Activated T-helper 1 cell treated with anti-CD3 and anti-CD28 coated beads, Interleukin-12 subunit alpha, Interleukin-12 subunit beta, Interleukin-2, Interleukin-4 antibody, amounts not matched to agents 30 ng/mL and 10 ng/mL and 1 ng/mL, durations not matched to agents 14 hours and 24 hours and 36 hours (primary cell): ENCODE data around the gene DDI2. TPM values are rescaled to one million over a fixed set of nuclear protein-coding genes. Genes with fewer than 3 reads are reported as not detected.
"Not testable (repeated sequence)": the region's sequence is repeated elsewhere in the genome, so short reads cannot be mapped to it uniquely, and the experiment has no call there.

ENCODE experiments used
- DNase-seq: peaks from one replicate; pipeline ENCODE4 v3.0.0; 2021; ENCODE audit warnings: low spot score
- H3K27ac Mint-ChIP-seq: one replicate; pipeline ENCODE4 v1.8.0; 2021; ENCODE audit warnings: mild to moderate bottlenecking, mixed read lengths
- H3K27me3 Mint-ChIP-seq: one replicate; pipeline ENCODE4 v1.8.0; 2022; ENCODE audit warnings: mild to moderate bottlenecking, moderate library complexity, mixed read lengths; ENCODE audit not compliant: insufficient read depth
- H3K36me3 Mint-ChIP-seq: one replicate; pipeline ENCODE4 v1.8.0; 2021; ENCODE audit warnings: low read depth, mixed read lengths
- H3K4me1 Mint-ChIP-seq: one replicate; pipeline ENCODE4 v1.8.0; 2021; ENCODE audit warnings: low read depth, mixed read lengths
- H3K4me3 Mint-ChIP-seq: one replicate; pipeline ENCODE4 v1.8.0; 2021; ENCODE audit warnings: mild to moderate bottlenecking, moderate library complexity, mixed read lengths
- H3K9me3 Mint-ChIP-seq: one replicate; pipeline ENCODE4 v1.8.0; 2021; ENCODE audit warnings: mixed read lengths
- intact Hi-C: fragments of 100-400 bp; cut with micrococcal nuclease; formaldehyde crosslinking; loops from one replicate; pipeline ENCODE4 v1.15.1; 2024
- total RNA-seq: library from RNA; stranded (reverse); gene quantifications from 2 replicates; pipeline ENCODE4 v1.2.3, GENCODE V29; 2022

Gene DDI2
- total RNA-seq, 1 donor from 2014 or later, result 49.9 TPM

DNA sequence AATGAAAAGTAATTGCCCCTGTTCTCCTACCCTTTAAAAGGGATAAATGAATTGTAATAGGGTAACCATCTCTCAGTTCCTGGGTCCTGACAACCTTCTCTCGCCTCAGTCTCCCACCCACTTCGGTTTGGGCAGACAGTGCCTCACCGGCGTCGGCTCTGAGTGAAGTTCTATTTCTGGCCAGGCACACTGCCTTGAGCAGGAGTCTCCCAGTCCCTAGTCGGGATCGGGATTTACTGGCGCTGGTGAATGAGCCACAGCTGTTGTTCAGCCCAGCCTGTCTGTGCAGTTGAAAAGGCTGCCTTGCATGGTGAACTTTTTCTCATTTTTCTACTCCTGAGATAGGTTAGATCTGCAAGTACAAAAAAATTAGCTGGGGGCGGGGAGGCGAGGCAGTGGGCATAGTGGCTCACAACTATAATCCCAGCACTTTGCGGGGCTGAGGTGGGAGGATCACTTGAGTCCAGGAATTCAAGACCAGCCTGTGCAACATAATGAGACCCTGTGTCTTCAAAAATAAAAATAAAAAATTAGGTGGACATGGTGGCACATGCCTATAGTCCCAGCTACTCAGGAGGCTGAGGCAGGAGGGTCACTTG, 74.3 kb downstream of the DDI2 start:
- Mint-ChIP-seq H3K27ac (peak overlapping the region; percentile 18), H3K9me3 (no peaks in the 10 kb centered on the region), H3K4me3 (no peak overlapping the region), H3K4me1 (peaks cover 24% of the 10 kb centered on the region), H3K27me3 (no peaks in the 10 kb centered on the region), H3K36me3 (peaks cover 14% of the 10 kb centered on the region)
- intact Hi-C loops, result no loop called here
- no peak for DNase-seq

DNA sequence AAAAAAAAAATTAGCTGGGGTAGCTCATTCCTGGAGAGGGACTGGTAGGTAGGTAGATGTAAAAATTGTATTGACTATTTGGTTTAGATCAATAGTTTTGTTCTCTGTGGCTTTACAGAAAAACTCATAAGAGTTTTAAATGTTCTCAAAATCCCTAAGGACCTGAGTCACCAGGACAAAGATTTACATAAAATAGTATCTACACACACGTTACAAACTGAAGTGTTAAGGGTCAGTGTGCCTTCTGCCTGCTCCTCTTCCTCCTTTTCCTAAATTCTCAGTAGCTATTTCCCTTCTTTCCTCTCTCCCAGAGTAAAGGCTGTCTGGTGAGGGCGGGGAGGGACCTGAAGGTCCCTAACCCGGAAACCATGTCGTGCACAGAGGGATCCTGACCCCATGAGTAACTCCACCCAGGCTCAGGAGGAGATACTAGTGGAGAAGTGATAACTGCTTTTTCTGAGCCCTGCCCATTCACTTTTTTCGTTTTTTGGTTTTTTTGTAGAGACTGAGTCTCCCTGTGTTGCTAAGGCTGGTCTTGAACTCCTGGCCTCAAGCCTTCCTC, 74.9 kb downstream of the DDI2 start:
- H3K27ac Mint-ChIP-seq, result peak overlapping the region; percentile 75
- H3K4me3 Mint-ChIP-seq, result no peak overlapping the region
- H3K9me3 Mint-ChIP-seq, result no peaks in the 10 kb centered on the region
- H3K4me1 Mint-ChIP-seq, result peaks cover 30% of the 10 kb centered on the region
- intact Hi-C loops, result no loop called here
- DNase-seq, result no peak
- H3K36me3 Mint-ChIP-seq, result peaks cover 15% of the 10 kb centered on the region
- no peaks in the 10 kb centered on the region for H3K27me3 Mint-ChIP-seq

GRCh38 chr1:15693371-15693770, 76.1 kb downstream of the DDI2 start:
- H3K9me3 Mint-ChIP-seq, result no peaks in the 10 kb centered on the region
- no peak overlapping the region for H3K27ac Mint-ChIP-seq
- peaks cover 10% of the 10 kb centered on the region for H3K36me3 Mint-ChIP-seq
- DNase-seq, result no peak
- no peaks in the 10 kb centered on the region for H3K27me3 Mint-ChIP-seq
- intact Hi-C loops, result no loop called here
- no peak overlapping the region for H3K4me3 Mint-ChIP-seq
- peaks cover 28% of the 10 kb centered on the region for H3K4me1 Mint-ChIP-seq

- H3K4me3 Mint-ChIP-seq, result peak overlapping the region; percentile 86
- H3K27ac Mint-ChIP-seq, result peak overlapping the region; percentile 95
Observed at GRCh38 chr1:15696956-15697521, 79.8 kb downstream of the DDI2 start.

DNA sequence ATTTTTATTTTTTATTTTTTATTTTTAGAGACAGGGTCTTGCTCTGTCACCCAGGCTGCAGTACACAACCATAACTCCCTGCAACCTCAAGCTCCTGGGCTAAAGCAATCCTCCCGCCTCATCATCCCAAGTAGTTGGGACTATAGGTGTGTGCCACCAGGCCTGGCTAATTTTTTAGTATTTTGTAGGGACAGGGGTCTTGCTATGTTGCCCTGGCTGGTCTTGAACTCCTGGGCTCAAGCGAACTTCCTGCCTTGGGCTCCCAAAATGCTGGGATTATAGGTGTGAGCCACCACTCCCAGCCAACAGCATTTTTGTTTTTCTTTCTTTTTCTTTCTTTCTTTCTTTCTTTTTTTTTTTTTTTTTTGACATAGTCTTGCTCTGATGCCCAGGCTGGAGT, 80.9 kb downstream of the DDI2 start:
- H3K4me3 Mint-ChIP-seq, result peak overlapping the region; percentile 51
- H3K36me3 Mint-ChIP-seq, result peaks cover 12% of the 10 kb centered on the region
- peak overlapping the region; percentile 65 for H3K27ac Mint-ChIP-seq
- no peaks in the 10 kb centered on the region for H3K9me3 Mint-ChIP-seq
- H3K4me1 Mint-ChIP-seq, result peaks cover 32% of the 10 kb centered on the region
- H3K27me3 Mint-ChIP-seq, result no peaks in the 10 kb centered on the region
- intact Hi-C loops, result no loop called here
- no peak for DNase-seq

More at GRCh38 chr1:15696956-15697521, 79.8 kb downstream of the DDI2 start:
- Mint-ChIP-seq H3K4me1 (peaks cover 32% of the 10 kb centered on the region), H3K9me3 (no peaks in the 10 kb centered on the region), H3K36me3 (peaks cover 12% of the 10 kb centered on the region), H3K27me3 (no peaks in the 10 kb centered on the region)
- DNase-seq, result peak; percentile 47
- intact Hi-C loops, result loop anchor here (1.0 kb wide), 1 partner anchor 44 kb away; no protein-coding TSS in a partner anchor

DNA sequence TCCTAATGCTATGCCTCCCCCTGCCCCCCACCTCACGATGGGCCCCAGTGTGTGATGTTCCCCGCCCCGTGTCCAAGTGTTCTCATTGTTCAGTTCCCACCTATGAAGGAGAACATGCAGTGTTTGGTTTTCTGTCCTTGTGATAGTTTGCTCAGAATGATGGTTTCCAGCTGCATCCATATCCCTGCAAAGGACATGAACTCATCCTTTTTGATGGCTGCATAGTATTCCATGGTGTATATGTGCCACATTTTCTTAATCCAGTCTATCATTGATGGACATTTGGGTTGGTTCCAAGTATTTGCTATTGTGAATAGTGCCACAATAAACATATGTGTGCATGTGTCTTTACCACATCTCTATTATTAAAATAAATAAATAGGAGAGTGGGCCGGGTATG, 82.1 kb downstream of the DDI2 start:
- Mint-ChIP-seq H3K4me1 (peaks cover 44% of the 10 kb centered on the region), H3K36me3 (peaks cover 14% of the 10 kb centered on the region)
- H3K27ac Mint-ChIP-seq, intact Hi-C loops, H3K27me3 Mint-ChIP-seq, H3K9me3 Mint-ChIP-seq, H3K4me3 Mint-ChIP-seq, DNase-seq: not testable (repeated sequence)

GRCh38 chr1:15700508-15700907, 83.2 kb downstream of the DDI2 start:
- Mint-ChIP-seq H3K4me1 (peaks cover 35% of the 10 kb centered on the region), H3K9me3 (no peaks in the 10 kb centered on the region), H3K27me3 (no peaks in the 10 kb centered on the region), H3K36me3 (peaks cover 14% of the 10 kb centered on the region), H3K4me3 (no peak overlapping the region), H3K27ac (no peak overlapping the region)
- no peak for DNase-seq
- intact Hi-C loops, result no loop called here

DNA sequence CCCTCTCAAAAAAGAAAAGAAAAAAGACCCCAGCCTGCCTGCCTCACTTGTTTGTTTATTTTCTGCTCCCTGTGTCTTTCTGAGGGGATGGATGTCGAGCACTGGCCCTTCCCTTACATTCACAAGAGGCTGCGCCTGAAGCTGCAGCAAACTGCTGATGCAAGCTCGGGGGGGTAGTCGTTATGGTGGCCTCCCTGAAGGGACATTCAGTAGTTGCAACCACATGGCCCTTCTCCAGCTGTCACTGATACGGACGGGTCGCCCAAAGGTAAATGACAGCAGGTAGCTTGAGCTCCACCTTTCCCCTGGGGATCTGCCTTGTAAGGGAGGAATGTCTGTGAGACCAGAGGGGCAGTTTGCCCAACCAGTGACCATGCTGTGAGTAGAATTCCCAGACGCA, 84.5 kb downstream of the DDI2 start:
- Mint-ChIP-seq H3K4me3 (no peak overlapping the region), H3K36me3 (peaks cover 23% of the 10 kb centered on the region), H3K9me3 (no peaks in the 10 kb centered on the region), H3K27me3 (no peaks in the 10 kb centered on the region), H3K27ac (no peak overlapping the region), H3K4me1 (peaks cover 33% of the 10 kb centered on the region)
- intact Hi-C loops, result no loop called here
- DNase-seq, result no peak

DNA sequence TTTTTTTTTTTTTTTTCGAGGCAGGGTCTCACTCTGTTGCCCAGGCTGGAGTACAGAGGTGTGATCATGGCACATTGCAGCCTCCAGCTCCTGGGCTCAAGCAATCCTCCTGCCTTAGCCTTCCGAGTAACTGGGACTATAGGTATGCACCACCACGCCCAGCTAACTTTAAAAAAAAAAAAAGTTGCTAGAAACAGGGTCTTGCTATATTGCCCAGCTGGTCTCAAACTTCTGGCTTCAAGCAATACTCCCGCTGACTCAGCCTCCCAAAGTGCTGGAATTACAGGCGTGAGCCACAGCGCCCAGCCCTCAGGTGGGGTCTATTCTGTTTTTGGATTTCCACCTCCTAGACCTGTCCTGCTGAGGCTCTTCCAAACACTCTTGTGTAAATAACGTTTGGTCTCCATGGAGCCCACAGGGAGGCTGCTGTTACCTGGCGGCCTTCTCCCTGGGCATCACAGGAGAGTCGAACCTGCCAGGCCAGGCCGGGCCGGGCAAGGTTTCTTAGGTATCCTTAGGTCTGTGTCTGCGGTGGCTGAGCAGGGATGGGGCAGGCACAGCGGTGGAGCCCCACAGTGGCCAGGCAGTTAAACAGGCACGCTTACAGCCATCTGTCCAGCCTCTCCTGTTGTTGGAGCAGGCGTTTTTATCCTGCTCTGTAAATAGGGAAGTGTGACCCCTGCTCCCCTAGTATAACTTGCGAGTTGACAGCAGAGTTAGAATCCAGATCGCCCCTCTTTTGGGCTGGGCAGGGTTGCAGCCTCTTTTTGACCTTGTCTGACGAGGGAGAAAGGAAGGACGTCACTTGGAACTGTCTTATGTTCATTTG, 85.7 kb downstream of the DDI2 start:
- peaks cover 24% of the 10 kb centered on the region for H3K4me1 Mint-ChIP-seq
- no peak overlapping the region for H3K27ac Mint-ChIP-seq

GRCh38 chr1:15703562-15703961, 86.3 kb downstream of the DDI2 start:
- Mint-ChIP-seq H3K36me3 (peaks cover 20% of the 10 kb centered on the region), H3K27me3 (no peaks in the 10 kb centered on the region), H3K9me3 (no peaks in the 10 kb centered on the region), H3K4me1 (peaks cover 20% of the 10 kb centered on the region), H3K27ac (no peak overlapping the region), H3K4me3 (no peak overlapping the region)
- intact Hi-C loops, result no loop called here
- DNase-seq, result no peak

More for the DNA sequence above, 85.7 kb downstream of the DDI2 start:
- DNase-seq, result no peak
- no peaks in the 10 kb centered on the region for H3K27me3 Mint-ChIP-seq
- peaks cover 20% of the 10 kb centered on the region for H3K36me3 Mint-ChIP-seq
- H3K9me3 Mint-ChIP-seq, result no peaks in the 10 kb centered on the region
- intact Hi-C loops, result no loop called here
- no peak overlapping the region for H3K4me3 Mint-ChIP-seq

GRCh38 chr1:15704526-15705183, 87.4 kb downstream of the DDI2 start:
- no peak for DNase-seq
- H3K9me3 Mint-ChIP-seq, result no peaks in the 10 kb centered on the region

GRCh38 chr1:15705184-15705566, 87.9 kb downstream of the DDI2 start:
- H3K27ac Mint-ChIP-seq, result peak overlapping the region; percentile 26
- intact Hi-C loops, result no loop called here
- H3K36me3 Mint-ChIP-seq, result peaks cover 16% of the 10 kb centered on the region
- H3K4me3 Mint-ChIP-seq, result no peak overlapping the region
- no peaks in the 10 kb centered on the region for H3K27me3 Mint-ChIP-seq
- no peak for DNase-seq
- H3K4me1 Mint-ChIP-seq, result peaks cover 18% of the 10 kb centered on the region
- no peaks in the 10 kb centered on the region for H3K9me3 Mint-ChIP-seq

More at GRCh38 chr1:15704526-15705183, 87.4 kb downstream of the DDI2 start:
- H3K4me1 Mint-ChIP-seq, result peaks cover 18% of the 10 kb centered on the region
- no peak overlapping the region for H3K27ac Mint-ChIP-seq
- no peak overlapping the region for H3K4me3 Mint-ChIP-seq
- peaks cover 16% of the 10 kb centered on the region for H3K36me3 Mint-ChIP-seq
- no peaks in the 10 kb centered on the region for H3K27me3 Mint-ChIP-seq
- intact Hi-C loops, result no loop called here
